Breast epithelium (tissue), 3 donors: ENCODE data around the gene TMEM238.

Source experiments
- CTCF ChIP-seq, 3 donors: fragments of 450-650 bp; IDR thresholded peaks; one replicate each; pipeline ENCODE4 v1.5.1; 2016 to 2017; ENCODE audit warnings: antibody characterized with exemption in 3 of 3, mild to moderate bottlenecking in 3 of 3, moderate library complexity in 3 of 3
- POLR2A ChIP-seq: fragments of 450-650 bp; IDR thresholded peaks from one replicate; pipeline ENCODE4 v1.6.1; 2016; ENCODE audit warnings: antibody characterized with exemption, mild to moderate bottlenecking, moderate library complexity
- POLR2AphosphoS5 ChIP-seq, 3 donors: sonication (generic); formaldehyde crosslinking; IDR thresholded peaks; one replicate each; pipeline ENCODE4 v1.6.1; 2017; ENCODE audit warnings: antibody characterized with exemption in 3 of 3

- TF ChIP-seq CTCF (IDR thresholded peaks at IDR 0.05) (no peak), POLR2A (no peak), POLR2AphosphoS5 (IDR thresholded peaks at IDR 0.05) (no peak)
These were observed 28.8 kb downstream of the TMEM238 start for GRCh38 chr19:55355213-55355821.
